Measurements from ENCODE around the gene RNF213.

The RNF213 gene

DNA sequence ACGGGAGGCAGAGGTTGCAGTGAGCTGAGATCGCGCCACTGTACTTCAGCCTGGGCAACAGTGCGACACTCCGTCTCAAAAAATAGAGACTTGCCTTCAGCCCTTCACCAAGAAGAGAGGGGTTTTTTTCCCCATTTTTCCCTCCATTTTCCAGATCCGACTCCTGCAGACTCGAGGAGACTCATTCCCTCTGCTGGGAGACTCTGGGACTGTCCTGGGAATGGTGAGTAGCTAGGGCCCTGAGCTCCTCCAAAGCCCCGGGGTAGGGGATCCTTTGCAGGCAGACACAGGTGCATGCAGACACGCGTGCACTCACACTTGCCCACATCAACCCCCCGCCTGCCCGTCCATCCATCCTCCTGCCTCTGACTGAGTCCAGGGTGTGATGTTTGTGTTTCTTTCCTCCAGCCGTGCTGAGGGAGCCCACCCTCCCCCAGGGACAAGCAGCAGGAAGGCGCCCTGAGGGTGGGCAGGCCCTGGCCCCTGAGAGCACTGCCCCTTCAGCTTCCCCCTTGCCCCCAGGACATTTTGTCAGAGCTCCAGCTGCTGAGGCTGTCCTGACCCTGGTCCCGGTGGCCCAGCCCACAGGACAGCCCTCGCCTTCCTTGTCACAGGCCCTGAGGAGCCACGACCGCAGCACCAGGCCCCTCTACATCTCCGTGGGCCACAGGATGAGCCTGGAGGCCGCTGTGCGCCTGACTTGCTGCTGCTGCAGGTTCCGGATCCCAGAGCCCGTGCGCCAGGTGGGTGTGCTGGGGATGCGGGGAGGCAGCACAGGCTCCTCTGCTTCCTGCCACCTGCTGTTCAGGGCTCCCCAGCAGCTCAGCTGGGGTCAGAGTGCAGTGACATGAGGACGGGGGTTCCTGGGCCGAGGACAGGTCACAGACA, 164.5 kb downstream of the RNF213 start:
- TF ChIP-seq, protein P1, sequence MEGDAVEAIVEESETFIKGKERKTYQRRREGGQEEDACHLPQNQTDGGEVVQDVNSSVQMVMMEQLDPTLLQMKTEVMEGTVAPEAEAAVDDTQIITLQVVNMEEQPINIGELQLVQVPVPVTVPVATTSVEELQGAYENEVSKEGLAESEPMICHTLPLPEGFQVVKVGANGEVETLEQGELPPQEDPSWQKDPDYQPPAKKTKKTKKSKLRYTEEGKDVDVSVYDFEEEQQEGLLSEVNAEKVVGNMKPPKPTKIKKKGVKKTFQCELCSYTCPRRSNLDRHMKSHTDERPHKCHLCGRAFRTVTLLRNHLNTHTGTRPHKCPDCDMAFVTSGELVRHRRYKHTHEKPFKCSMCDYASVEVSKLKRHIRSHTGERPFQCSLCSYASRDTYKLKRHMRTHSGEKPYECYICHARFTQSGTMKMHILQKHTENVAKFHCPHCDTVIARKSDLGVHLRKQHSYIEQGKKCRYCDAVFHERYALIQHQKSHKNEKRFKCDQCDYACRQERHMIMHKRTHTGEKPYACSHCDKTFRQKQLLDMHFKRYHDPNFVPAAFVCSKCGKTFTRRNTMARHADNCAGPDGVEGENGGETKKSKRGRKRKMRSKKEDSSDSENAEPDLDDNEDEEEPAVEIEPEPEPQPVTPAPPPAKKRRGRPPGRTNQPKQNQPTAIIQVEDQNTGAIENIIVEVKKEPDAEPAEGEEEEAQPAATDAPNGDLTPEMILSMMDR (IDR thresholded peaks at IDR 0.05; ENCODE audit: low read length), result no peak
- TF ChIP-seq EZH2 (IDR thresholded peaks at IDR 0.05; ENCODE audit: borderline replicate concordance, low read length), result no peak
- Histone ChIP-seq H3K4me3 (ENCODE audit: low read depth, low read length, poor library complexity, severe bottlenecking) (no peak overlapping the region), H3K9me3 (ENCODE audit: low read length) (no peaks in the 10 kb centered on the region), H2AFZ (ENCODE audit: low read length) (no peak overlapping the region), H3K9me2 (ENCODE audit: low read depth, low read length) (no peaks in the 10 kb centered on the region), H3F3A (ENCODE audit: insufficient read depth, low read length) (no peaks in the 10 kb centered on the region), H3K27ac (ENCODE audit: low read depth, low read length, poor library complexity, severe bottlenecking) (no peak overlapping the region), H3K36me3 (ENCODE audit: insufficient read depth, low read length) (no peaks in the 10 kb centered on the region), H3K27me3 (ENCODE audit: insufficient read depth, low read length) (no peaks in the 10 kb centered on the region; the same call in 1 of the 2 replicates), H3K9ac (ENCODE audit: low read length) (no peak overlapping the region), H3K4me1 (ENCODE audit: insufficient read depth, low read length, severe bottlenecking) (no peaks in the 10 kb centered on the region), H4K20me1 (ENCODE audit: insufficient read depth, low read length) (no peaks in the 10 kb centered on the region), H3K4me2 (ENCODE audit: low read length) (no peak overlapping the region), H3K79me2 (ENCODE audit: insufficient read depth, low read length) (no peaks in the 10 kb centered on the region)

DNA sequence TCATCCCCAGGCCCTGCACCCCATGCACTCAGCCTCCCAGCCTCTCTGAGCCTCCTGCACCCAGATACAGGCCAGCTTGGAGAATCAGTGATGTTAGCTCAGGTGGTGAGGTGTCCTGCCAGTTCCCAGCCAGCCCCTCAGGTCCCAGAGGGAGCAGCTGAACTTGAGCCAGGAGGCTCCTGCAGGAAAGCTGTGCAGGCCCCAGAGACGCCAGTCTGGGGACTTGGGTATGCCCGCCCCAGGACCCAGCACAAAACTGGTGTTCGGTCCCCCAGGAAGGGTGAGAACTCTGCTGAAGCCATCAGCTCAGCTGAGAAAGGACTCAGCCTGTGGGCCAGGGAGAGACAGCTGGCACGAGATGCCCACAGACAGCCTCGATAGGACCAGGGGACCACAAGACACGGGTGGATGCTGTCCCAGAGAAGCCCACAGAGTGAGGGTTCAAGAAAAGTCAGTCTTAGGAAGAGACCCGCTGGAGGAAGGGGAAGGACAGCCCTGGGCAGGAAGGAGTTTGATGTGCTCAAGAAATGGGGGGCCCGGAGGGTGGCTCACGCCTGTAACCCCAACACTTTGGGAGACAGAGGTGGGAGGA, 165.3 kb downstream of the RNF213 start:
- H3F3A ChIP-seq (ENCODE audit: insufficient read depth, low read length), result no peaks in the 10 kb centered on the region
- no peaks in the 10 kb centered on the region for H3K36me3 ChIP-seq (ENCODE audit: insufficient read depth, low read length)

DNA sequence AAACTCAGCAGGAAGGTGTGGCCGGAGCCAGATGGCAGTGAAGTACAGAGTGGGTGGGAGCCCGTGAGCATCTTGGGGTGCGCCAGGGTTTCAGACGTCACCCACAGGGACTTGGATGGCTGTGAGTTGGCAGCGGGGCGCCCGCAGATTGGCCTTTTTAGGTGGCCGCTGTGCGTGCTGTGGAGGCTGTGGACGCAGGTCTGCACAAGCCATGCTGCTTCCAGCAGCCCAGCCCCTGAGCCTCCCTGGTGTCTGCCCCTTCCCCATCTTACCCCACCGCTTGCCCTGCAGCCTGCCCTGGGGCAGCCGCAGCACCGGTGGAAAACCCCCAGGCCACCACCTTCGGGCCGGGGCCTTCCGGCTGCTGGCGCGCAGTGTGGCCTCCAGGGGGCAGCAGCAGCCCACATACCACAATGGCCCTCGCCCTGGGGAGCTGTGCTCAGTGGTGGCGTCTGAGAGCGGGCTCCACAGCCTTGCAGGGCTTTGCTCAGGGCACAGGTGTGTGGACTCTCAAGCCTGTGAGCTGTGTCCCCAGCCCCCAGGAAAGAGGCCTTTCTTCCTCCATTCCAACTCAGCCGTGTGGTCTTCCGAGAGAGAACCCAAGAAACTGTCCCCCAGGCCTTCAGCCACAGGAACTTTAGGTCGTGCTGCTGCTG, 166.1 kb downstream of the RNF213 start:
- Histone ChIP-seq H3F3A (ENCODE audit: insufficient read depth, low read length) (no peaks in the 10 kb centered on the region), H3K36me3 (ENCODE audit: insufficient read depth, low read length) (no peaks in the 10 kb centered on the region), H3K27ac (ENCODE audit: low read depth, low read length, poor library complexity, severe bottlenecking) (no peak overlapping the region), H4K20me1 (ENCODE audit: insufficient read depth, low read length) (no peaks in the 10 kb centered on the region), H3K9me2 (ENCODE audit: low read depth, low read length) (no peaks in the 10 kb centered on the region), H2AFZ (ENCODE audit: low read length) (no peak overlapping the region), H3K9ac (ENCODE audit: low read length) (no peak overlapping the region), H3K4me1 (ENCODE audit: insufficient read depth, low read length, severe bottlenecking) (no peaks in the 10 kb centered on the region), H3K9me3 (ENCODE audit: low read length) (no peaks in the 10 kb centered on the region), H3K4me3 (ENCODE audit: low read depth, low read length, poor library complexity, severe bottlenecking) (no peak overlapping the region), H3K4me2 (ENCODE audit: low read length) (no peak overlapping the region; the same call in 1 of the 2 replicates), H3K27me3 (ENCODE audit: insufficient read depth, low read length) (no peaks in the 10 kb centered on the region; the same call in 1 of the 2 replicates), H3K79me2 (ENCODE audit: insufficient read depth, low read length) (no peaks in the 10 kb centered on the region)
- no peak for TF ChIP-seq EZH2 (IDR thresholded peaks at IDR 0.05; ENCODE audit: borderline replicate concordance, low read length)
- TF ChIP-seq, protein P1 (IDR thresholded peaks at IDR 0.05; ENCODE audit: low read length), result peak; percentile 96

More for the DNA sequence above, 165.3 kb downstream of the RNF213 start:
- no peaks in the 10 kb centered on the region; the same call in 1 of the 2 replicates for H3K27me3 ChIP-seq (ENCODE audit: insufficient read depth, low read length)
- H3K9me3 ChIP-seq (ENCODE audit: low read length), result no peaks in the 10 kb centered on the region
- no peak overlapping the region for H3K4me2 ChIP-seq (ENCODE audit: low read length)
- H3K9me2 ChIP-seq (ENCODE audit: low read depth, low read length), result no peaks in the 10 kb centered on the region
- no peak overlapping the region for H3K27ac ChIP-seq (ENCODE audit: low read depth, low read length, poor library complexity, severe bottlenecking)
- H2AFZ ChIP-seq (ENCODE audit: low read length), result no peak overlapping the region
- no peaks in the 10 kb centered on the region for H3K4me1 ChIP-seq (ENCODE audit: insufficient read depth, low read length, severe bottlenecking)
- TF ChIP-seq, protein P1 (IDR thresholded peaks at IDR 0.05; ENCODE audit: low read length), result no peak
- no peak for TF ChIP-seq EZH2 (IDR thresholded peaks at IDR 0.05; ENCODE audit: borderline replicate concordance, low read length)
- H3K9ac ChIP-seq (ENCODE audit: low read length), result no peak overlapping the region
- no peaks in the 10 kb centered on the region for H3K79me2 ChIP-seq (ENCODE audit: insufficient read depth, low read length)
- H4K20me1 ChIP-seq (ENCODE audit: insufficient read depth, low read length), result no peaks in the 10 kb centered on the region
- H3K4me3 ChIP-seq (ENCODE audit: low read depth, low read length, poor library complexity, severe bottlenecking), result no peak overlapping the region
